Rectal smooth muscle tissue (tissue), 1 donor: ENCODE measurements around the gene LYZL6.

Experiments used
- H3K27ac ChIP-seq: one replicate; pipeline ENCODE4 v1.7.0; 2013; ENCODE audit warnings: low read depth, low read length, inconsistent platforms
- H3K27me3 ChIP-seq: one replicate; pipeline ENCODE4 v1.7.0; 2013; ENCODE audit warnings: low read length; ENCODE audit not compliant: control insufficient read depth, insufficient read depth
- H3K36me3 ChIP-seq: one replicate; pipeline ENCODE4 v1.7.0; 2013; ENCODE audit warnings: low read length; ENCODE audit not compliant: control insufficient read depth, insufficient read depth
- H3K4me1 ChIP-seq: one replicate; pipeline ENCODE4 v1.7.0; 2013; ENCODE audit warnings: low read length; ENCODE audit not compliant: control insufficient read depth, insufficient read depth
- H3K4me3 ChIP-seq: one replicate; pipeline ENCODE4 v1.7.0; 2013; ENCODE audit warnings: low read length
- H3K9ac ChIP-seq: one replicate; pipeline ENCODE4 v1.7.0; 2013; ENCODE audit warnings: low read length

LYZL6 gene

DNA sequence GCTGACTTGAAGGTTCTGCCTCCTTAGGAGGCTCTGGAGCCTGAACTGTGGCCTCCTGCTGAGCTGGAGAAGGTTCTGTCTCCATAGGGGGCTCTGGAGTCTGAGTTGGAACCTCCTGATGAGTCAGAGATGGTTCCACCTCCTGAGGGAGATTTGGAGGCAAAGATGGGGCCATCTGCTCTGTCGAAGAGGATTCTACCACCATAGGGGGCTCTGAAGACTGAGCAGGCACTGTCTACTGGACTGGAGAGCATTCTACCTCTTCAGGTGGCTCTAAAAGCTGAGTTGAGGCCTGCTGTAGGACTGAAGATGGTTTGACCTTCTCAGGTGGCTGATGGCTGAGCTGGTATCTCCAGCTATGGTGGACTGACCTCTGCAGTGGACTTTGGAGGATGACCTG, 29.2 kb downstream of the LYZL6 start:
- Histone ChIP-seq H3K36me3 (no peaks in the 10 kb centered on the region), H3K4me1 (no peaks in the 10 kb centered on the region), H3K27ac (no peak overlapping the region), H3K4me3 (no peak overlapping the region), H3K27me3 (no peaks in the 10 kb centered on the region), H3K9ac (no peak overlapping the region)

DNA sequence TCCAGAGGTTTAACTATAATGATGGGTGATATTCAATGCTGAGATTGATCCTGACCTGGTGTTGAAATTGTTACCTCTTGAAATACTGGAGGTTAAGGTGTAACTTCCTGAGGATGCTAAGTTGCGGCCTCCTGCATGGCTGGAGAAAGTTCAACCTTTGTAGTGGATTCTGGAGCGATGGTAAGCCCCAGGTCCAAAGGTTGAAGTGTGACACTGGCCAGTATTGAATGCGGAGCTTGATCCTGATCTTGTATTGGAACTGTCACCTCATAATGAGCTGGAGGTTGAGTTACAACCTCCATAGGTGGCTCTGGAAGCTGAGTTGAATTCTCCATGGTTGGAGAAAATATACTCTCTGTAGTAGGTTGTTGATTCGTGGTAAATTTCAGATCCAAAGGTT, 29.9 kb downstream of the LYZL6 start:
- H3K9ac ChIP-seq, result no peak overlapping the region
- no peak overlapping the region for H3K4me3 ChIP-seq
- no peak overlapping the region for H3K27ac ChIP-seq
- H3K4me1 ChIP-seq, result no peaks in the 10 kb centered on the region
- H3K27me3 ChIP-seq, result no peaks in the 10 kb centered on the region
- no peaks in the 10 kb centered on the region for H3K36me3 ChIP-seq

- no peak overlapping the region for H3K4me3 ChIP-seq
- no peaks in the 10 kb centered on the region for H3K4me1 ChIP-seq
- no peaks in the 10 kb centered on the region for H3K36me3 ChIP-seq
- no peak overlapping the region for H3K9ac ChIP-seq
- H3K27me3 ChIP-seq, result no peaks in the 10 kb centered on the region
- H3K27ac ChIP-seq, result no peak overlapping the region
These were observed 30.6 kb downstream of the LYZL6 start for GRCh38 chr17:35912942-35913341.

- Histone ChIP-seq H3K36me3 (no peaks in the 10 kb centered on the region), H3K9ac (no peak overlapping the region), H3K27me3 (no peaks in the 10 kb centered on the region), H3K4me3 (no peak overlapping the region), H3K4me1 (no peaks in the 10 kb centered on the region), H3K27ac (no peak overlapping the region)
These were observed 31.1 kb downstream of the LYZL6 start for GRCh38 chr17:35912339-35912912.

DNA sequence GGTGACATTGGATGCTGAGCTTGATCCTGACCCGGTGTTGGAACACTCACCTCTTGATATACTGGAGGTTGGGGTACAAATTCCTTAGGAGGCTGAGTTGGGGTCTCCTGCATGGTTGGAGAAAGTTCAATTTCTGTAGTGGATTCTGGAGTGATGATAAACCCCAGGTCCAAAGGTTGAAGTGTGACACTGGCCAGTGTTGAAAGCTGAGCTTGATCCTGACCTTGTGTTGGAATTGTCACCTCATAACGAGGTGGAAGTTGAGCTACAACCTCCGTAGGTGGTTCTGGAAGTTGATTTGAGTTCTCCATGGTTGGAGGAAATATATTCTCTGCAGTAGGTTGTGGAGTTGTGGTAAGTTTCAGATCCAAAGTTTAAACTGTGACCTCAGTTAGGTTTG, 34.1 kb downstream of the LYZL6 start:
- Histone ChIP-seq H3K27ac (no peak overlapping the region), H3K4me1 (no peaks in the 10 kb centered on the region), H3K9ac (no peak overlapping the region), H3K36me3 (no peaks in the 10 kb centered on the region), H3K27me3 (no peaks in the 10 kb centered on the region), H3K4me3 (no peak overlapping the region)

DNA sequence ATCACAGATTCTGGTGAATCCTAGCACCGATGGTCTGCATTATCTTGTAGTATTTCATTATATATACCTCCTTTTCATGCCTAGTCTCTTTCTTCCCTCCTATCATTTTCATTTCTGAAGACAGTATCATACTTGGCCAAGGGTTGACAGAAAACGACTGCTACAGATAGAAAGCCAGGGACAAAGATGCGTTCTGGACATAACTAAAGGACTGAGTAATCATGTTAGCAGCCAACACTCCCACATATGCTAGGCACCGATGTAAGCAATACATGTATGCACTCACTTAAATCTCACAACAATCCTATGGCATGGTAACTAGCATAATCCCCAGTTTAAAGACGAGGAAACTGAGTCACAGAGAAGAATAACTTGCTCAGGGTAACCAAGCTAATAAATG, 35.8 kb downstream of the LYZL6 start:
- no peaks in the 10 kb centered on the region for H3K4me1 ChIP-seq
- no peaks in the 10 kb centered on the region for H3K27me3 ChIP-seq
- no peaks in the 10 kb centered on the region for H3K36me3 ChIP-seq
- H3K4me3 ChIP-seq, result no peak overlapping the region
- no peak overlapping the region for H3K27ac ChIP-seq
- H3K9ac ChIP-seq, result no peak overlapping the region

DNA sequence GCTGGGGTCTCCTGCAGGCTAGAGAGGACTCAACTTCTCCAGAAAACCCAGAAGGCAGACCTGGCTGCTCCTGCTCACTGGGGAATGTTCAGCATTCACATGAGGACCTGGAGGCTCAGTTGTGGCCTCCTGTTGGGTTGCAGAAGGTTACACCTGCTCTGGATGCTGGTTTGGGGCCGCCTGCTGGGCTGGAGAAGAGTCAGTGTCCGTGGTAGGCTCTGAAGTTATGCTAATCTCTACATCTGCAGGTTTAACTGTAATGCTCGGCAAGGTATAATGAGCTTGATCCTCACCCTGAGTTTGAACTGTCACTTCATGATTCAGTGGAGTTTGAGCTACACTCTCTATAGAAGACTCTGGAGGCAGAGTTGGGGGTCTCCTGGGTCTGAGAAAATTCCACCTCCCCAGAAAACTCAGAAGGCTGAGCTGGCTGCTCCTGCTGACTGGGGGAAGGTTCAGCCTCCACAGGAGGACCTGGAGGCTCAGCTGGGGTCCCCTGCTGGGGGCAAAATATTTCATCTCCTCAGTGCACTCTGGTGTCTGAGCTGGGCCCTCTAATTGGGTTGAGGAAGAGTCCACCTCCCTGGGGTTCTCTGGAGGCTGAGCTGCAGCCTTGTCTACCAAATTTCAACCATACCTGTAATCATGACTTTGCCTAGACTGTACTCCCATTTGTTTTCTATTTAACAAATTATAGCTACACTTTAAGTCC, 36.4 kb downstream of the LYZL6 start:
- no peak overlapping the region for H3K9ac ChIP-seq
- no peak overlapping the region for H3K4me3 ChIP-seq
- no peaks in the 10 kb centered on the region for H3K27me3 ChIP-seq
- H3K4me1 ChIP-seq, result no peaks in the 10 kb centered on the region
- H3K27ac ChIP-seq, result no peak overlapping the region
- no peaks in the 10 kb centered on the region for H3K36me3 ChIP-seq

DNA sequence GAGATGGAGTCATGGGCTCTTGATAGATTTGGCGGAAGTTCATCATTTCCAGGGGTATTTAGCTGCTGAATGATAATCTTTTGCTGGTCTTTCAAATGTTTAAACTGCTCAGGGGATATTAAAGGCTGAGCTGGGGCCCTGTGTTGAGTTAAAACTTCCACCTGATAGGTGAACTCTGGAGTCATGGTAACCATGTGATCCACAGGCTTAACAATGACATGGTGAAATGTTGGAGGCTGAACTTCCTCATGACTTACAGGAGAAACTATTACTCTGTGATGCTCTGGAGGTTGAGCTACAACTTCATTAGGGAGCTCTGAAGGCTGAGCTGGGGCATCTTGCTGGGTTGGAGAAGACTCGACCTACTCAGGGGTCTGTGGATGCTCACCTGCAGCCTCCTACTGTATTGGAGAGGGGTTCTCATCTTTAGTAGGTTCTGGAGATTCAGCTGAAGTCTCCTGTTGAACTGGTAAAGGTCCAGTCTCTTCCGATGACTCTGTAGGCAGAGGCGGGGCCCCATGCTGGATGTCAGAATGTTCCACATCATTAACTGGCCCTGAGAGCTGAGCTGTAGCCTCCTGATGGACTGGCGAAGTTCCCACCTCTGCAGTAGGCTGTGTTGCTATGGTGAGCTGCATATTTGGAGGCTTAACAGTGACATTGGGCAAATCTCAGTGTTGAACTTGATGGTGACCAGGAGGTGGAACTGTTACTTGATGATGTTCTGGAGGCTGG, 37.2 kb downstream of the LYZL6 start:
- Histone ChIP-seq H3K4me3 (no peak overlapping the region), H3K4me1 (no peaks in the 10 kb centered on the region), H3K27ac (no peak overlapping the region), H3K27me3 (no peaks in the 10 kb centered on the region), H3K36me3 (no peaks in the 10 kb centered on the region), H3K9ac (no peak overlapping the region)

DNA sequence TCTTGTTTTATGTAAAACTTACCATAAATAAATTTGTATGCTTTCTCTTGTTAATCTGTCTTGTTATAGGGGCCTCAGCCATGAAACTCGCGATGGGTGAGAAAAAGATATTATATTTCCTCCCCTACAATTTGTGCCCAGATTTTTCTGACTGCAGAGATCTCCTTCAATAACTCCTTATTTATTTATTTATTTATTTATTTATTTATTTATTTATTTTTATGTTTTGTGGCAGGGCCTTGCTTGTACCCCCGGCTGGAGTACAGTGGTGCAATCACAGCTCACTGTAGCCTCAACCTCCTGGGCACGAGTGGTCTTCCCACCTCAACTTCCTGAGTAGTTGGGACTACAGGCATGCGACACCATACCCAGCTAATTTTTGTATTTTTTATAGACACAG, 40.1 kb downstream of the LYZL6 start:
- Histone ChIP-seq H3K9ac (no peak overlapping the region), H3K4me3 (no peak overlapping the region), H3K27ac (no peak overlapping the region), H3K36me3 (no peaks in the 10 kb centered on the region), H3K4me1 (no peaks in the 10 kb centered on the region), H3K27me3 (no peaks in the 10 kb centered on the region)

DNA sequence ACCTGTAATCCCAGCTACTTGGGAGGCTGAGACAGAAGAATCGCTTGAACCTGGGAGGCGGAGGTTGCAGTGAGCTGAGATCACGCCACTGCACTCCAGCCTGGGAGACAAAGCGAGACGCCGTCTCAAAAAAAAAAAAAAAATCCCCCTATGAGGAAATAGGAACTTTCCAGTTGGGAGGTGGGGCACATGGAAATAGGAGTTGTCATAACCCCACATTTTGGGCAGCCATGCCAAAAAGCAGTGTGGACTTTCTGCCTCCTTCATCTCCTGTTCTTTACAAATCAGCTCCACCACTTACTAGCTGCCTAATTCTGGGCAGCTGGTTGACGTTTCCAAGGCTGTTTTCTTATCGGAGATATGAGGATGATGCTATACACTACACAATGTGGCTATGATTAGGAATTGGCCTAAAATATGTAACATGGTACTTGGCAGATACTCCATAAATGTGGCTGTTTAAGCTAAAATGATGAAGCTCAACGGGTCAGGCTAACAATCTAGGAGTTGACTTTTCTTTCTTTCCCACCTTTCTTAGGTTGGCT, 41.8 kb downstream of the LYZL6 start:
- Histone ChIP-seq H3K4me1 (no peaks in the 10 kb centered on the region), H3K4me3 (no peak overlapping the region), H3K27ac (no peak overlapping the region), H3K27me3 (no peaks in the 10 kb centered on the region), H3K36me3 (no peaks in the 10 kb centered on the region), H3K9ac (no peak overlapping the region)

GRCh38 chr17:35900708-35901480, 42.6 kb downstream of the LYZL6 start:
- H3K27me3 ChIP-seq, result no peaks in the 10 kb centered on the region
- H3K9ac ChIP-seq, result no peak overlapping the region
- no peak overlapping the region for H3K4me3 ChIP-seq
- no peak overlapping the region for H3K27ac ChIP-seq
- H3K36me3 ChIP-seq, result no peaks in the 10 kb centered on the region
- H3K4me1 ChIP-seq, result no peaks in the 10 kb centered on the region

DNA sequence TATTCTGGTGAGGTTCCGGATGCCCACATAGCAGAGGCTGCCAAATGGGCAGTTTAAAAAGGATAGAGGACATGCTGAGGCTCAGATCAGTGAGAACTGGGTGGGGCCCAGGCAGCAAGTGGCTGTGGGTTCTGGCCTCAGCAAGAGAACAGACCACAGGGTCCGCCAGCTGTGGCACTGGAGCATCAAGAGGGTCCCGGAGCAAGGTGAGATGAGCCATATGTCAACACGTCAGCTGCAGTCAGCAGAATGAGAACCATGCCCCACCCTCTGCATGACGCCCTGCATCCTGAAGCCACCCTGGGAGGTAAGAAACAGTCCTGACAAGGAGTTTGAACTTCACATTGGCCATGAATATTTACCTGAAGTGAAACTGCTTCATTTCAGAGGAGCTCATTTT, 43.2 kb downstream of the LYZL6 start:
- Histone ChIP-seq H3K27ac (no peak overlapping the region), H3K36me3 (no peaks in the 10 kb centered on the region), H3K4me1 (no peaks in the 10 kb centered on the region), H3K4me3 (no peak overlapping the region), H3K9ac (no peak overlapping the region), H3K27me3 (no peaks in the 10 kb centered on the region)
